GM12878 (cell line): ENCODE results near the gene NOL4L. TPM values are rescaled to one million over a fixed set of nuclear protein-coding genes. Genes with fewer than 3 reads are reported as not detected.

Experiments
- ATAC-seq: fragments of 200-7000 bp; cut with Tn5 transposase; 3 replicates; pipeline ENCODE4 v1.9.1; 2020; ENCODE audit warnings: mild to moderate bottlenecking, moderate library complexity
- BruUV-seq: library from RNA; stranded (reverse); fragments of 400-500 nt; replicated peaks from 2 replicates; lab custom pipeline; 2021; lab: Mats Ljungman, UMichigan
- CTCF ChIA-PET: fragments of 300-600 bp; sonication (Branson Sonifier 250); formaldehyde crosslinking; extraction: SDS; loops from one replicate; lab custom pipeline; 2021; ENCODE audit warnings: inconsistent platforms; lab: Yijun Ruan, JAX
- POLR2A ChIA-PET: fragments of 350-600 bp; formaldehyde crosslinking; extraction: SDS; loops from one replicate; lab custom pipeline; 2021; ENCODE audit warnings: inconsistent platforms; lab: Charles Lee
- RAD21 ChIA-PET: fragments of 300-600 bp; sonication (Branson Sonifier 250); formaldehyde crosslinking; loops from one replicate; lab custom pipeline; 2023; ENCODE audit warnings: antibody characterized with exemption; ENCODE audit not compliant: unreplicated experiment; lab: Charles Lee
- SMC1A ChIA-PET: fragments of 300-600 bp; sonication (Branson Sonifier 250); formaldehyde crosslinking; loops from one replicate; lab custom pipeline; 2023; ENCODE audit not compliant: unreplicated experiment, uncharacterized antibody; lab: Charles Lee
- DNase-seq: peaks from one replicate; pipeline ENCODE4 v3.0.0-alpha.2; 2011; ENCODE audit warnings: low read depth, low spot score
- FAIRE-seq: peaks from 3 replicates; lab custom pipeline; 2011; peaks lifted over from hg19 to GRCh38; lab: Jason Lieb, UNC
- H2AFZ ChIP-seq: 2 replicates; pipeline ENCODE4 v1.6.0; 2011; ENCODE audit warnings: low read depth, low read length, control low read depth; ENCODE audit not compliant: control insufficient read depth
- H3K27ac ChIP-seq: 2 replicates; pipeline ENCODE4 v1.5.1; 2011; ENCODE audit warnings: control low read depth; ENCODE audit not compliant: control insufficient read depth, insufficient read depth
- H3K27me3 ChIP-seq, 2 experiments: replicated peaks in 1 of 2; 2 replicates each; pipeline versions ENCODE4 v1.6.0 to v1.6.1; 2011; ENCODE audit warnings: low read length in 1 of 2; ENCODE audit not compliant: control insufficient read depth in 2 of 2, insufficient read depth in 2 of 2
- H3K36me3 ChIP-seq, 2 experiments: 2 replicates each; pipeline ENCODE4 v1.5.1; 2011; ENCODE audit warnings: low read length in 1 of 2; ENCODE audit not compliant: control insufficient read depth in 2 of 2, insufficient read depth in 2 of 2
- H3K4me1 ChIP-seq: 2 replicates; pipeline ENCODE4 v1.6.1; 2011; ENCODE audit warnings: mild to moderate bottlenecking, low read length, moderate library complexity, mixed read lengths; ENCODE audit not compliant: control insufficient read depth, insufficient read depth
- H3K4me2 ChIP-seq: 2 replicates; pipeline ENCODE4 v1.6.0; 2011; ENCODE audit warnings: control low read depth; ENCODE audit not compliant: control insufficient read depth, insufficient read depth
- H3K4me3 ChIP-seq: fragments of 200-600 bp; sonication (generic); 2 replicates; pipeline ENCODE4 v1.5.1; 2016
- H3K79me2 ChIP-seq: 2 replicates; pipeline ENCODE4 v1.6.0; 2011; ENCODE audit warnings: low read length; ENCODE audit not compliant: control insufficient read depth, insufficient read depth
- H3K9ac ChIP-seq: 2 replicates; pipeline ENCODE4 v1.8.0; 2011; ENCODE audit warnings: low read length, control low read depth, mixed read lengths; ENCODE audit not compliant: control insufficient read depth, insufficient read depth
- H3K9me3 ChIP-seq: replicated peaks from 3 replicates; pipeline ENCODE4 v1.5.1; 2011; ENCODE audit warnings: mild to moderate bottlenecking, low read length; ENCODE audit not compliant: control insufficient read depth, insufficient read depth
- H4K20me1 ChIP-seq: 2 replicates; pipeline ENCODE4 v1.6.0; 2011; ENCODE audit not compliant: control insufficient read depth, insufficient read depth
- NKRF ChIP-seq: fragments of 450-650 bp; conservative IDR thresholded peaks from 2 replicates; pipeline ENCODE4 v1.6.1; 2017; ENCODE audit warnings: mild to moderate bottlenecking, moderate library complexity
- NR2F1 ChIP-seq: fragments of 450-650 bp; conservative IDR thresholded peaks from 2 replicates; pipeline ENCODE4 v1.6.1; 2017; ENCODE audit warnings: mild to moderate bottlenecking
- SIX5 ChIP-seq: IDR thresholded peaks from 2 replicates; pipeline ENCODE4 v1.6.1; 2011; ENCODE audit warnings: mild to moderate bottlenecking, low read depth, low read length, moderate library complexity; ENCODE audit not compliant: severe bottlenecking
- TAF1 ChIP-seq: IDR thresholded peaks from 2 replicates; pipeline ENCODE4 v1.6.1; 2011; ENCODE audit warnings: mild to moderate bottlenecking, low read depth, low read length, borderline replicate concordance
- ZBTB40 ChIP-seq: fragments of 450-650 bp; IDR thresholded peaks from 2 replicates; pipeline ENCODE4 v1.6.1; 2016; ENCODE audit warnings: mild to moderate bottlenecking, moderate library complexity, borderline replicate concordance
- ZNF274 ChIP-seq: IDR thresholded peaks from one replicate; pipeline ENCODE4 v1.8.0; 2011; ENCODE audit not compliant: insufficient read length, insufficient read depth
- ZNF687 ChIP-seq: fragments of 450-650 bp; IDR thresholded peaks from 2 replicates; pipeline ENCODE4 v1.6.1; 2017; ENCODE audit warnings: mild to moderate bottlenecking, moderate library complexity
- WGBS: methylation state at CpG from one replicate; pipeline ENCODE4 v1.1.6; 2016; ENCODE audit warnings: low lambda C conversion rate; ENCODE audit not compliant: insufficient replicate concordance, insufficient coverage; ENCODE audit errors: missing lambda C conversion rate; 5-methylcytosine and 5-hydroxymethylcytosine counted together
- in situ Hi-C: fragments of 300-500 bp; cut with MboI; formaldehyde crosslinking; loops from 9 replicates; pipeline ENCODE4 v1.14.3; 2018; ENCODE audit warnings: mixed read lengths
- intact Hi-C: fragments of 100-400 bp; cut with micrococcal nuclease; formaldehyde crosslinking; loops from one replicate; pipeline ENCODE4 v1.14.2; 2022; ENCODE audit not compliant: unreplicated experiment
- polyA plus RNA-seq, 11 experiments: library from polyadenylated mRNA; depleted of rRNA in 4 of 11; unstranded in 6 of 11; stranded (reverse) in 5 of 11; fragments of >200 nt; fragmentation: Nextera tagmentation in 4 of 11; fragmentation: Illumina TruSeq in 1 of 11; extraction: Ambion mirVana in 4 of 11; extraction: Trizol in 1 of 11; gene quantifications; 1 replicate in 1 of 11; 2 replicates in 10 of 11; pipeline versions ENCODE4 v1.2.1 to v1.2.3, GENCODE V29; 2011 to 2016; ENCODE audit warnings: inconsistent platforms in 2 of 11, missing spikeins in 2 of 11, low read depth in 1 of 11
- total RNA-seq, 4 experiments: library from RNA; depleted of rRNA in 3 of 4; stranded (reverse); fragments of >200 nt in 3 of 4; fragmentation: Illumina TruSeq in 1 of 4; extraction: Trizol in 1 of 4; gene quantifications; 2 replicates each; pipeline versions ENCODE4 v1.2.1 to v1.2.3, GENCODE V29; 2013 to 2021

The NOL4L gene
- total and polyA plus RNA-seq, 10 of the 15 experiments (the other 5 are each of a cell fraction or from before 2014, with no cell fraction given) = 2.3 to 24.0 (median 8.0) TPM

- no peak for TF ChIP-seq ZBTB40
Measured at GRCh38 chr20:32523613-32524213, 61.4 kb downstream of the NOL4L start (continued).

- intact Hi-C loops (loop anchor here (5.0 kb wide), 1 partner anchor 254 kb away; no protein-coding TSS in a partner anchor), in situ Hi-C loops (no loop called here)
- Histone ChIP-seq H2AFZ (no peak overlapping the region), H3K79me2 (no peaks in the 10 kb centered on the region), H3K27me3 (no peaks in the 10 kb centered on the region), H3K9me3 (no peaks in the 10 kb centered on the region), H3K36me3 (peaks cover 0 to 2% of the 10 kb centered on the region in 2 experiments; a peak in 3 of 4 replicates), H4K20me1 (no peaks in the 10 kb centered on the region), H3K4me2 (no peak overlapping the region), H3K27ac (no peak overlapping the region), H3K4me3 (no peak overlapping the region), H3K9ac (no peak overlapping the region), H3K4me1 (peaks cover 23% of the 10 kb centered on the region)
- TF ChIP-seq NR2F1 = peak; percentile 34; the same call in 1 of the 2 replicates
- TF ChIP-seq SIX5 = no peak
- no peak for TF ChIP-seq ZNF687
- no peak for TF ChIP-seq ZNF274
- TF ChIP-seq NKRF = no peak
- TF ChIP-seq TAF1 = no peak
- RAD21 ChIA-PET = interaction anchor here (0.6 to 9.1 kb wide), 18 partner anchors 11 to 432 kb away, joined by 3 to 186 read pairs (median 4); partner anchors contain the start of gene C20orf203
- DNase-seq (no peak), FAIRE-seq (no peak), ATAC-seq (no peak; the same call in 2 of the 3 replicates)
- SMC1A ChIA-PET = interaction anchor here (0.9 to 12.2 kb wide), 14 partner anchors 15 to 256 kb away, joined by 3 to 248 read pairs (median 5); partner anchors contain the start of gene C20orf203
- BruUV-seq = no TSS peak
- WGBS = 24% methylated on average over 8 of the region's 8 CpGs
- POLR2A ChIA-PET = interaction anchor here (0.7 to 2.4 kb wide), 5 partner anchors 22 to 149 kb away, joined by 3 to 16 read pairs (median 3); no protein-coding TSS in a partner anchor
- CTCF ChIA-PET = interaction anchor here (0.8 to 8.3 kb wide), 18 partner anchors 8 to 255 kb away, joined by 3 to 264 read pairs (median 5); partner anchors contain the start of gene C20orf203
Measured at GRCh38 chr20:32522776-32523612, 62.1 kb downstream of the NOL4L start.
